ENCODE results near the gene TEK.

The TEK gene

GRCh38 chr9:27179245-27179865 is 70.3 kb downstream of the TEK start:
- DNase-seq (ENCODE audit: low read depth, low spot score) = no peak
- CTCF ChIA-PET = interaction anchor here (0.7 to 1.0 kb wide), 2 partner anchors 13 to 96 kb away, joined by 3 to 5 read pairs; no protein-coding TSS in a partner anchor
- H3K4me3 ChIP-seq (ENCODE audit: low read depth, low read length) = no peak overlapping the region
- TF ChIP-seq CTCF (IDR thresholded peaks at IDR 0.05; ENCODE audit: insufficient read depth, low read length, missing control alignments) = no peak
- POLR2A ChIA-PET = no interaction called here

- no peak for TF ChIP-seq CTCF (IDR thresholded peaks at IDR 0.05; ENCODE audit: insufficient read depth, low read length, missing control alignments)
- CTCF ChIA-PET = interaction anchor here (1.3 kb wide), 1 partner anchor 10 kb away, joined by 4 read pairs; no protein-coding TSS in a partner anchor
- DNase-seq (ENCODE audit: low read depth, low spot score) = peak; percentile 34
- H3K4me3 ChIP-seq (ENCODE audit: low read depth, low read length) = no peak overlapping the region
- POLR2A ChIA-PET = no interaction called here
These were observed 72.4 kb downstream of the TEK start for GRCh38 chr9:27181381-27181780.

GRCh38 chr9:27182421-27182820 is 73.4 kb downstream of the TEK start:
- ChIA-PET POLR2A (no interaction called here), CTCF (interaction anchor here (1.3 kb wide), 1 partner anchor 9 kb away, joined by 4 read pairs; no protein-coding TSS in a partner anchor)
- H3K4me3 ChIP-seq (ENCODE audit: low read depth, low read length) = no peak overlapping the region
- no peak for TF ChIP-seq CTCF (IDR thresholded peaks at IDR 0.05; ENCODE audit: insufficient read depth, low read length, missing control alignments)
- no peak for DNase-seq (ENCODE audit: low read depth, low spot score)

GRCh38 chr9:27183131-27183530 is 74.1 kb downstream of the TEK start:
- H3K4me3 ChIP-seq (ENCODE audit: low read depth, low read length) = no peak overlapping the region
- DNase-seq (ENCODE audit: low read depth, low spot score) = no peak
- ChIA-PET POLR2A (no interaction called here), CTCF (no interaction called here)
- no peak for TF ChIP-seq CTCF (IDR thresholded peaks at IDR 0.05; ENCODE audit: insufficient read depth, low read length, missing control alignments)

- H3K4me3 ChIP-seq (ENCODE audit: low read depth, low read length) = no peak overlapping the region
- no peak for DNase-seq (ENCODE audit: low read depth, low spot score)
- CTCF ChIA-PET = no interaction called here
- no peak for TF ChIP-seq CTCF (IDR thresholded peaks at IDR 0.05; ENCODE audit: insufficient read depth, low read length, missing control alignments)
- POLR2A ChIA-PET = no interaction called here
These were observed 74.7 kb downstream of the TEK start for GRCh38 chr9:27183701-27184100.

GRCh38 chr9:27184556-27185351 is 75.7 kb downstream of the TEK start:
- POLR2A ChIA-PET = no interaction called here
- no peak for DNase-seq (ENCODE audit: low read depth, low spot score)
- no peak overlapping the region for H3K4me3 ChIP-seq (ENCODE audit: low read depth, low read length)
- CTCF ChIA-PET = no interaction called here
- TF ChIP-seq CTCF (IDR thresholded peaks at IDR 0.05; ENCODE audit: insufficient read depth, low read length, missing control alignments) = no peak
